ENCODE measurements around the gene TRIP13.
"Not testable (repeated sequence)": the region's sequence is repeated elsewhere in the genome, so short reads cannot be mapped to it uniquely, and the experiment has no call there.

Gene TRIP13

GRCh38 chr5:939368-939767 lies 46.7 kb downstream of the TRIP13 start:
- DNase-seq = no peak

- not testable (repeated sequence) for DNase-seq
These were observed 48.1 kb downstream of the TRIP13 start for GRCh38 chr5:940741-941140.

GRCh38 chr5:943201-943917 lies 50.7 kb downstream of the TRIP13 start:
- no peak for DNase-seq

- no peak for DNase-seq
These were observed 51.4 kb downstream of the TRIP13 start for GRCh38 chr5:943918-944620.

- no peak for DNase-seq
These were observed 51.9 kb downstream of the TRIP13 start for GRCh38 chr5:944621-944927.

- no peak for DNase-seq
These were observed 52.5 kb downstream of the TRIP13 start for GRCh38 chr5:944992-945685.

- no peak for DNase-seq
These were observed 53.2 kb downstream of the TRIP13 start for GRCh38 chr5:945691-946551.

- DNase-seq = no peak
These were observed 54.3 kb downstream of the TRIP13 start for GRCh38 chr5:946720-947625.

- no peak for DNase-seq
These were observed 55.2 kb downstream of the TRIP13 start for GRCh38 chr5:947626-948471.

GRCh38 chr5:948472-949274 lies 56.0 kb downstream of the TRIP13 start:
- no peak for DNase-seq

- DNase-seq = no peak
These were observed 56.5 kb downstream of the TRIP13 start for GRCh38 chr5:949275-949543.

- DNase-seq = no peak
These were observed 57.3 kb downstream of the TRIP13 start for GRCh38 chr5:949815-950560.

- no peak for DNase-seq
These were observed 59.4 kb downstream of the TRIP13 start for GRCh38 chr5:951940-952596.

- no peak for DNase-seq
These were observed 60.0 kb downstream of the TRIP13 start for GRCh38 chr5:952597-953271.

- no peak for DNase-seq
These were observed 61.1 kb downstream of the TRIP13 start for GRCh38 chr5:953535-954449.

GRCh38 chr5:955886-956761 lies 63.4 kb downstream of the TRIP13 start:
- DNase-seq = no peak

Measured in inflammatory macrophage (primary cell).